ENCODE results near the gene ZBTB8OS. TPM values are rescaled to one million over a fixed set of nuclear protein-coding genes. Genes with fewer than 3 reads are reported as not detected.
"Not testable (repeated sequence)": the region's sequence is repeated elsewhere in the genome, so short reads cannot be mapped to it uniquely, and the experiment has no call there.

Gene ZBTB8OS
- polyA plus RNA-seq, 1 experiment: 89.1 TPM

GRCh38 chr1:32681509-32681908, 31.2 kb upstream of the ZBTB8OS start:
- H3K9me3 ChIP-seq (ENCODE audit: control insufficient read depth, insufficient read depth, low read length): no peaks in the 10 kb centered on the region
- ChIA-PET POLR2A (no interaction called here), CTCF (no interaction called here)
- H3K27me3 ChIP-seq (ENCODE audit: control insufficient read depth, insufficient read depth, low read length): no peaks in the 10 kb centered on the region
- no peak overlapping the region for H3K4me3 ChIP-seq (ENCODE audit: low read depth, low read length)
- no peak for DNase-seq (ENCODE audit: low read depth, low spot score)
- H3K27ac ChIP-seq (ENCODE audit: low read depth, low read length): no peak overlapping the region
- no peak for TF ChIP-seq CTCF (IDR thresholded peaks at IDR 0.05; ENCODE audit: low read depth, low read length)

- Histone ChIP-seq H3K27ac (ENCODE audit: low read depth, low read length) (no peak overlapping the region), H3K9me3 (ENCODE audit: control insufficient read depth, insufficient read depth, low read length) (no peaks in the 10 kb centered on the region), H3K4me3 (ENCODE audit: low read depth, low read length) (no peak overlapping the region), H3K27me3 (ENCODE audit: control insufficient read depth, insufficient read depth, low read length) (no peaks in the 10 kb centered on the region)
- ChIA-PET CTCF (no interaction called here), POLR2A (no interaction called here)
- TF ChIP-seq CTCF (IDR thresholded peaks at IDR 0.05; ENCODE audit: low read depth, low read length): no peak
- no peak for DNase-seq (ENCODE audit: low read depth, low spot score)
Observed at GRCh38 chr1:32680642-32681041, 30.3 kb upstream of the ZBTB8OS start.

- CTCF ChIA-PET: interaction anchor here (0.6 kb wide), 2 partner anchors 74 to 89 kb away, joined by 3 to 4 read pairs; no protein-coding TSS in a partner anchor
- H3K4me3 ChIP-seq (ENCODE audit: low read depth, low read length); H3K9me3 ChIP-seq (ENCODE audit: control insufficient read depth, insufficient read depth, low read length); H3K27ac ChIP-seq (ENCODE audit: low read depth, low read length); POLR2A ChIA-PET; DNase-seq (ENCODE audit: low read depth, low spot score); H3K27me3 ChIP-seq (ENCODE audit: control insufficient read depth, insufficient read depth, low read length): not testable (repeated sequence)
Observed at GRCh38 chr1:32679993-32680392, 29.6 kb upstream of the ZBTB8OS start.

DNA sequence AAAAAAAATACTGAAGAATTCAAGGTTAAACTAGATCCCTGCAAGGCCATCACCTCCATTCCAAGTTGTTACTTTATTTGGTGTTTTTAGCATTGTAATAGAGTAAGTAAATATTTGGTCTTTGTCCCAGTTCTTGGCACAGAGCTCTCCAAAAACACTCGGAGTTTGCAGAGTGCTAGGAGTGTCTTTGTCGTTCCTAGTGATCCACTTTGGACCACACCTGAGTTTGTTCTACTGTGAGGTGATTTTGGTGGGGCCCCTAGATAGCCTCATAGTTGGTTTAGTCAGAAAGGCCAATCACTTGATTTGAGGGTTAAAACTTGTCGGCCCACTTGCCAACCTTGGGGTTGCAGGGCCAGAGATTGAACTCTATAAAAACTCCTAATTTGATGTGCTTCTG, 26.6 kb upstream of the ZBTB8OS start:
- no peaks in the 10 kb centered on the region for H3K27me3 ChIP-seq (ENCODE audit: control insufficient read depth, insufficient read depth, low read length)
- ChIA-PET POLR2A (interaction anchor here (1.1 kb wide), 1 partner anchor 13 kb away, joined by 3 read pairs; no protein-coding TSS in a partner anchor), CTCF (interaction anchor here (0.5 to 0.7 kb wide), 2 partner anchors 90 to 462 kb away, joined by 3 to 5 read pairs; no protein-coding TSS in a partner anchor)
- no peak overlapping the region for H3K4me3 ChIP-seq (ENCODE audit: low read depth, low read length)
- no peak for TF ChIP-seq CTCF (IDR thresholded peaks at IDR 0.05; ENCODE audit: low read depth, low read length)
- DNase-seq (ENCODE audit: low read depth, low spot score): no peak
- H3K27ac ChIP-seq (ENCODE audit: low read depth, low read length): no peak overlapping the region
- H3K9me3 ChIP-seq (ENCODE audit: control insufficient read depth, insufficient read depth, low read length): no peaks in the 10 kb centered on the region

- CTCF ChIA-PET; H3K9me3 ChIP-seq (ENCODE audit: control insufficient read depth, insufficient read depth, low read length); H3K27me3 ChIP-seq (ENCODE audit: control insufficient read depth, insufficient read depth, low read length); H3K4me3 ChIP-seq (ENCODE audit: low read depth, low read length); DNase-seq (ENCODE audit: low read depth, low spot score); POLR2A ChIA-PET; H3K27ac ChIP-seq (ENCODE audit: low read depth, low read length): not testable (repeated sequence)
Observed at GRCh38 chr1:32668716-32669115, 18.4 kb upstream of the ZBTB8OS start.

DNA sequence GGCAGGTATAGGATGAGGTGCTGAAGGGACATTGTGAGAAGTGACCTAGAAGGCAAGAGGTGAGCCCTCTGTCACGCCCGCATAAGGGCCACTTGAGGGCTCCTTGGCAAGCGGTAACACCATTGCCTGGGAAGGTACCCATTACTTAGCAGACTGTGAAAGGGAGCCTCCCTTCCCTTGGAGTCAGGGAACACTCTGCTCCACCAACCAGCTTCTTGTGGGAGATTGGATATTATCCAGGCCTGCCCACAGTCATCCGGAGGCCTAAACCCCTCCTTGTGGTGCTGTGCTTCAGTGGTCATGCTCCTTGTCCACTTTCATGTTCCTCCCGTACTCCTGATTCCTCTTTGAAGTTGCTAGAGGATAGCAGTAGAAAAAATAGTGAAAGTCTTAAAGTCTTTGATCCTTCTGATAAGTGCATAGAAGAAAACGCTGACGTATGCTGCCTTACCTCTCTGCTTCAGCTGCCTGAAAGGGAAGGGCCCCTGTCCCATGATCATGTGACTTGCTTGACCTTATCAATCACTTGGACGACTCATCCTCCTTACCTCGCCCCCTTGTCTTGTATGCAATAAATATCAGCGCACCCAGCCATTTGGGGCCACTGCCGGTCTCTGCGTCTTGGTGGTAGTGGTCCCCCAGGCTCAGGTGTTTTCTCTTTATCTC, 16.7 kb upstream of the ZBTB8OS start:
- H3K27me3 ChIP-seq (ENCODE audit: control insufficient read depth, insufficient read depth, low read length): no peaks in the 10 kb centered on the region
- ChIA-PET CTCF (no interaction called here), POLR2A (no interaction called here)

More for the DNA sequence above, 16.7 kb upstream of the ZBTB8OS start:
- no peak for TF ChIP-seq CTCF (IDR thresholded peaks at IDR 0.05; ENCODE audit: low read depth, low read length)
- Histone ChIP-seq H3K9me3 (ENCODE audit: control insufficient read depth, insufficient read depth, low read length) (no peaks in the 10 kb centered on the region), H3K27ac (ENCODE audit: low read depth, low read length) (no peak overlapping the region), H3K4me3 (ENCODE audit: low read depth, low read length) (no peak overlapping the region)
- no peak for DNase-seq (ENCODE audit: low read depth, low spot score)

All from AG04450 (cell line).